Measurements from ENCODE around the gene FCN2. TPM values are rescaled to one million over a fixed set of nuclear protein-coding genes. Genes with fewer than 3 reads are reported as not detected.

FCN2 gene
- total RNA-seq, 2 donors from 2014 or later: not detected

GRCh38 chr9:134898319-134898718 lies 17.7 kb downstream of the FCN2 start:
- H3K27ac ChIP-seq: no peak overlapping the region

GRCh38 chr9:134899168-134899567 lies 18.6 kb downstream of the FCN2 start:
- WGBS, 2 donors: 67 to 80% methylated on average over 3 of the region's 3 CpGs
- H3K27ac ChIP-seq: no peak overlapping the region
- H3K4me3 ChIP-seq: no peak overlapping the region
- intact Hi-C loops (cut with DNase I): no loop called here
- no peaks in the 10 kb centered on the region for H3K4me1 ChIP-seq
- peaks cover 0 to 9% (median 0%) of the 10 kb centered on the region in 3 donors for H3K9me3 ChIP-seq
- DNase-seq (no peak), ATAC-seq (no peak)
- TF ChIP-seq, protein P1, sequence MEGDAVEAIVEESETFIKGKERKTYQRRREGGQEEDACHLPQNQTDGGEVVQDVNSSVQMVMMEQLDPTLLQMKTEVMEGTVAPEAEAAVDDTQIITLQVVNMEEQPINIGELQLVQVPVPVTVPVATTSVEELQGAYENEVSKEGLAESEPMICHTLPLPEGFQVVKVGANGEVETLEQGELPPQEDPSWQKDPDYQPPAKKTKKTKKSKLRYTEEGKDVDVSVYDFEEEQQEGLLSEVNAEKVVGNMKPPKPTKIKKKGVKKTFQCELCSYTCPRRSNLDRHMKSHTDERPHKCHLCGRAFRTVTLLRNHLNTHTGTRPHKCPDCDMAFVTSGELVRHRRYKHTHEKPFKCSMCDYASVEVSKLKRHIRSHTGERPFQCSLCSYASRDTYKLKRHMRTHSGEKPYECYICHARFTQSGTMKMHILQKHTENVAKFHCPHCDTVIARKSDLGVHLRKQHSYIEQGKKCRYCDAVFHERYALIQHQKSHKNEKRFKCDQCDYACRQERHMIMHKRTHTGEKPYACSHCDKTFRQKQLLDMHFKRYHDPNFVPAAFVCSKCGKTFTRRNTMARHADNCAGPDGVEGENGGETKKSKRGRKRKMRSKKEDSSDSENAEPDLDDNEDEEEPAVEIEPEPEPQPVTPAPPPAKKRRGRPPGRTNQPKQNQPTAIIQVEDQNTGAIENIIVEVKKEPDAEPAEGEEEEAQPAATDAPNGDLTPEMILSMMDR (IDR thresholded peaks at IDR 0.05): no peak
- TF ChIP-seq POLR2A (IDR thresholded peaks at IDR 0.05): no peak
- no peaks in the 10 kb centered on the region for H3K27me3 ChIP-seq
- no peaks in the 10 kb centered on the region for H3K36me3 ChIP-seq (replicated peaks in 1 of 2; ENCODE audit: insufficient read depth in 1 of 2, low read depth in 2 of 2)

More at GRCh38 chr9:134898319-134898718, 17.7 kb downstream of the FCN2 start:
- no peaks in the 10 kb centered on the region for H3K27me3 ChIP-seq
- H3K9me3 ChIP-seq: peaks cover 0 to 9% (median 0%) of the 10 kb centered on the region in 3 donors
- H3K4me3 ChIP-seq: no peak overlapping the region
- TF ChIP-seq, protein P1 (IDR thresholded peaks at IDR 0.05): no peak
- no peak for TF ChIP-seq POLR2A (IDR thresholded peaks at IDR 0.05)
- no peak for ATAC-seq
- 53 to 60% methylated on average over 2 of the region's 2 CpGs for WGBS, 2 donors
- H3K36me3 ChIP-seq (replicated peaks in 1 of 2; ENCODE audit: insufficient read depth in 1 of 2, low read depth in 2 of 2): no peaks in the 10 kb centered on the region
- DNase-seq: no peak
- intact Hi-C loops (cut with DNase I): no loop called here
- H3K4me1 ChIP-seq: no peaks in the 10 kb centered on the region

GRCh38 chr9:134899818-134900217 lies 19.2 kb downstream of the FCN2 start:
- H3K36me3 ChIP-seq (replicated peaks in 1 of 2; ENCODE audit: insufficient read depth in 1 of 2, low read depth in 2 of 2): no peaks in the 10 kb centered on the region
- intact Hi-C loops (cut with DNase I): no loop called here
- H3K9me3 ChIP-seq: peaks cover 0 to 9% (median 0%) of the 10 kb centered on the region in 3 donors
- H3K4me1 ChIP-seq: no peaks in the 10 kb centered on the region
- no peak for DNase-seq
- ATAC-seq: no peak
- H3K4me3 ChIP-seq: no peak overlapping the region
- H3K27ac ChIP-seq: no peak overlapping the region
- TF ChIP-seq, protein P1 (IDR thresholded peaks at IDR 0.05): no peak
- no peak for TF ChIP-seq POLR2A (IDR thresholded peaks at IDR 0.05)
- H3K27me3 ChIP-seq: no peaks in the 10 kb centered on the region
- 80 to 88% methylated on average over 1 of the region's 1 CpG for WGBS, 2 donors

DNA sequence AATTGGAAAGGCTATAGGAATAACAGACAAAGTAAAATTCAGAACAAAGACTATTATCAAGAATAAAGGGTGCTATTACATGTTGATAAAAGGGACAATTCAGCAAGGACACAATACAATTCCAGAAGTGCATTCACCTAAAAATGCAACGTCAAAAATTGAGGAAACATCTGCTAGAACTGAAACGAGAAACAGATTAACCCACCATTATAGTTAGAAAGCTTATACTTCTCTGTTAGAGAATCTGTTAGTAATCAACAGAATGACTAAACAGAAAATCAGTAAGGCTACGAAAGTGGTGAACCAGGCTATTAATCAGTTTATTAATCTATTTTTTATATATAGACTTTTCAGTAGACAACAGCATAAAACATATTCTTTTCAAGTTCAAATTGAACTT lies 22.3 kb downstream of the FCN2 start:
- 34 to 43% methylated on average over 3 of the region's 3 CpGs for WGBS, 2 donors
- no peak for ATAC-seq
- H3K9me3 ChIP-seq: peaks cover 0 to 5% (median 0%) of the 10 kb centered on the region in 3 donors
- no peaks in the 10 kb centered on the region for H3K36me3 ChIP-seq (replicated peaks in 1 of 2; ENCODE audit: insufficient read depth in 1 of 2, low read depth in 2 of 2)
- DNase-seq: no peak
- H3K27ac ChIP-seq: no peak overlapping the region
- H3K4me1 ChIP-seq: no peaks in the 10 kb centered on the region
- intact Hi-C loops (cut with DNase I): no loop called here
- H3K27me3 ChIP-seq: no peaks in the 10 kb centered on the region
- no peak overlapping the region for H3K4me3 ChIP-seq
- TF ChIP-seq, protein P1 (IDR thresholded peaks at IDR 0.05): no peak
- no peak for TF ChIP-seq POLR2A (IDR thresholded peaks at IDR 0.05)

DNA sequence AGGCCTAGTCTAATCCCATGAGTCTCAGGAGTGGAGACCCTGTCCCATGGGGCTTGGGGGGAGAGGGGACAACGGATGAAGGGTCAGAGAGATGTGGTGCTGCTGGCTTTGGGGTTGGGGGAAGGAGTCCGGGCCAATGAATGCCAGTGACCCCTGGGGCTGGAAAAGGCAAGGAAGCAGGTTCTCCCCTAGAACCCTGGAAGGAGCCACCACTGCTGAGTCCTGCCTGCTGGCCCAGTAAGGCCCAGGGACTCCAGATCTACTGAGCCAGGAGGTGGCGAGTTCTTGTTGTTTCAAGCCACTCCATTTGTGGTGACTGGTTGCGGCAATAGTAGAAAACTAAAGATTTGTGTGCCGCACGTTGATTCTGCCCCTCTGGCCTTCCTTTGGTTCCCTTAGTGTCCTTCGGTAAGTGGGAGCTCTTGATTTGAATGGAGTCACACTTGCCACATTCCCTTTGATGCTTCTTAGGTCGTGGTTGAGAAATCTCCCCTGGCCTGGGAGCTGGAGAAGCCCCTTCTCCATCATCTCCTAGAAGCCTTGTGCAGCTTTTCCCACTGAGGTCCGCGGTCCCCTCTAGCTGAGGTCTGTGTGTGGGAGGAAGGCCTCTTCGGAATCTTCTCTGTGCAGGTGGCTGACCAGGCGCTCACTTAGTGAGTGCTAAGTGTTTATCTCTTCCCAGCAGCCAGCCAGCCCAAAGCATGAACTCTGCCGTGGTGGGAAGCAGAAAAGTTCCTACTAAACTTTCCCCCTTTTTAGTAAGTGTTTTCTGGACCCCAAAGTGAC lies 28.1 kb downstream of the FCN2 start:
- H3K9me3 ChIP-seq: no peaks in the 10 kb centered on the region
- no peaks in the 10 kb centered on the region for H3K27me3 ChIP-seq
- intact Hi-C loops (cut with DNase I): no loop called here
- H3K36me3 ChIP-seq (replicated peaks in 1 of 2; ENCODE audit: insufficient read depth in 1 of 2, low read depth in 2 of 2): no peaks in the 10 kb centered on the region
- ATAC-seq (no peak), DNase-seq (no peak)
- no peak overlapping the region for H3K27ac ChIP-seq
- H3K4me1 ChIP-seq: no peaks in the 10 kb centered on the region
- TF ChIP-seq, protein P1 (IDR thresholded peaks at IDR 0.05): no peak
- no peak for TF ChIP-seq POLR2A (IDR thresholded peaks at IDR 0.05)
- H3K4me3 ChIP-seq: no peak overlapping the region
- WGBS, 2 donors: 71 to 72% methylated on average over 13 of the region's 13 CpGs

Measured in body of pancreas (tissue), 4 donors.